HCT116 (cell line): ENCODE measurements around the gene FRAS1. TPM values are rescaled to one million over a fixed set of nuclear protein-coding genes. Genes with fewer than 3 reads are reported as not detected.

Source experiments
- ATAC-seq: fragments of 200-7000 bp; cut with Tn5 transposase; 2 replicates; pipeline ENCODE4 v1.9.1; 2020; ENCODE audit warnings: mild to moderate bottlenecking, moderate library complexity
- BruUV-seq: library from RNA; stranded (reverse); fragments of 400-500 nt; replicated peaks from 2 replicates; lab custom pipeline; 2021; lab: Mats Ljungman, UMichigan
- CTCF ChIA-PET: fragments of 300-600 bp; sonication (Branson Sonifier 250); formaldehyde crosslinking; loops from one replicate; lab custom pipeline; 2021; ENCODE audit warnings: antibody characterized with exemption; lab: Charles Lee
- POLR2A ChIA-PET: fragments of 300-600, 350-600 bp; sonication (Branson Sonifier 250); formaldehyde crosslinking; loops from one replicate; lab custom pipeline; 2021; ENCODE audit warnings: antibody characterized with exemption; lab: Charles Lee
- RAD21 ChIA-PET, 2 experiments: fragments of 300-600 bp; sonication (Branson Sonifier 250); formaldehyde crosslinking; loops; one replicate each; lab custom pipeline; 2023; ENCODE audit warnings: low total read pairs in 2 of 2; ENCODE audit not compliant: uncharacterized antibody in 2 of 2, unreplicated experiment in 2 of 2, low non-redundant PET in 1 of 2; lab: Charles Lee
- DNase-seq: peaks from one replicate; pipeline ENCODE4 v3.0.0-alpha.2; 2010; ENCODE audit warnings: low read depth, low spot score
- H2AFZ ChIP-seq: fragments of 200-600 bp; shearing (Covaris generic), sonication (generic); 2 replicates; pipeline ENCODE4 v1.6.1; 2017; ENCODE audit warnings: low read depth, mixed run types, mixed read lengths, antibody characterized with exemption, low read length; ENCODE audit not compliant: poor library complexity, severe bottlenecking
- H3K27ac ChIP-seq: 2 replicates; pipeline ENCODE4 v1.5.1; 2012; ENCODE audit warnings: low read depth, low read length
- H3K27me3 ChIP-seq: fragments of 200-600 bp; sonication (generic); 2 replicates; pipeline ENCODE4 v1.6.1; 2016; ENCODE audit warnings: mixed run types, low read length, mixed read lengths; ENCODE audit not compliant: insufficient read depth
- H3K36me3 ChIP-seq, 2 experiments: fragments of 200-500 bp in 1 of 2; fragments of 200-600 bp in 1 of 2; sonication (Bioruptor generic) in 1 of 2; sonication (generic) in 1 of 2; 2 replicates each; pipeline versions ENCODE4 v1.5.1 to v1.6.1; 2014 to 2016; ENCODE audit warnings: low read length in 2 of 2, inconsistent platforms in 1 of 2, mixed read lengths in 1 of 2, mixed run types in 1 of 2; ENCODE audit not compliant: insufficient read depth in 2 of 2, control insufficient read depth in 1 of 2
- H3K4me1 ChIP-seq, 2 experiments: fragments of 200-600 bp in 1 of 2; sonication (generic) in 1 of 2; 2 replicates each; pipeline versions ENCODE4 v1.5.1 to v1.6.1; 2012 to 2017; ENCODE audit warnings: low read length in 2 of 2, inconsistent platforms in 1 of 2, mild to moderate bottlenecking in 1 of 2, mixed read lengths in 1 of 2, mixed run types in 1 of 2, moderate library complexity in 1 of 2; ENCODE audit not compliant: insufficient read depth in 2 of 2, control insufficient read depth in 1 of 2
- H3K4me2 ChIP-seq: fragments of 200-600 bp; sonication (generic); 2 replicates; pipeline ENCODE4 v1.6.1; 2017; ENCODE audit warnings: mixed run types, low read length, mixed read lengths
- H3K4me3 ChIP-seq, 2 experiments: fragments of 200-600 bp in 1 of 2; sonication (generic) in 1 of 2; replicated peaks in 1 of 2; 2 replicates each; pipeline ENCODE4 v1.5.1; 2011 to 2016; ENCODE audit warnings: low read length in 2 of 2, control low read depth in 1 of 2, low read depth in 1 of 2, mild to moderate bottlenecking in 1 of 2, mixed read lengths in 1 of 2, mixed run types in 1 of 2
- H3K79me2 ChIP-seq: fragments of 200-600 bp; sonication (generic); 2 replicates; pipeline ENCODE4 v1.6.1; 2017; ENCODE audit warnings: mild to moderate bottlenecking, mixed run types, low read length, moderate library complexity, mixed read lengths; ENCODE audit not compliant: insufficient read depth
- H3K9ac ChIP-seq: fragments of 200-600 bp; sonication (generic); 2 replicates; pipeline ENCODE4 v1.6.1; 2016; ENCODE audit warnings: low read length, mixed read lengths
- H3K9me2 ChIP-seq: fragments of 200-600 bp; sonication (generic), shearing (Covaris generic); 2 replicates; pipeline ENCODE4 v1.6.1; 2017; ENCODE audit warnings: mixed run types, mild to moderate bottlenecking, moderate library complexity; ENCODE audit not compliant: insufficient read depth
- H3K9me3 ChIP-seq, 2 experiments: fragments of 200-500 bp in 1 of 2; fragments of 200-600 bp in 1 of 2; sonication (Bioruptor generic) in 1 of 2; sonication (generic) in 1 of 2; 2 replicates each; pipeline ENCODE4 v1.6.1; 2014 to 2017; ENCODE audit warnings: low read length in 2 of 2, mixed read lengths in 2 of 2, inconsistent platforms in 1 of 2, low read depth in 1 of 2, mild to moderate bottlenecking in 1 of 2, mixed run types in 1 of 2, moderate library complexity in 1 of 2; ENCODE audit not compliant: control insufficient read depth in 1 of 2, insufficient read depth in 1 of 2
- H4K20me1 ChIP-seq: fragments of 200-600 bp; sonication (generic), shearing (Covaris generic); 2 replicates; pipeline ENCODE4 v1.6.1; 2017; ENCODE audit warnings: mixed run types, mild to moderate bottlenecking, moderate library complexity; ENCODE audit not compliant: insufficient read depth
- CEBPB ChIP-seq: IDR thresholded peaks from 2 replicates; pipeline ENCODE4 v1.6.1; 2012; ENCODE audit warnings: low read depth
- CTCF ChIP-seq, 3 experiments: fragments of 200-600 bp in 1 of 3; sonication (generic) in 1 of 3; IDR thresholded peaks in 2 of 3; conservative IDR thresholded peaks in 1 of 3; 2 replicates each; pipeline ENCODE4 v1.5.1; 2012 to 2017; ENCODE audit warnings: low read depth in 2 of 3, low read length in 2 of 3, antibody characterized with exemption in 1 of 3, borderline replicate concordance in 1 of 3, control low read depth in 1 of 3, mild to moderate bottlenecking in 1 of 3, mixed read lengths in 1 of 3, mixed run types in 1 of 3, moderate library complexity in 1 of 3; ENCODE audit not compliant: insufficient read depth in 1 of 3
- ELF1 ChIP-seq: IDR thresholded peaks from 2 replicates; pipeline ENCODE4 v1.6.1; 2012; ENCODE audit warnings: low read depth, borderline replicate concordance
- EZH2phosphoT487 ChIP-seq: fragments of 200-600 bp; IDR thresholded peaks from 2 replicates; pipeline ENCODE4 v1.6.1; 2018; ENCODE audit warnings: antibody characterized with exemption, borderline replicate concordance
- FOSL1 ChIP-seq: IDR thresholded peaks from 2 replicates; pipeline ENCODE4 v1.6.1; 2012; ENCODE audit warnings: low read depth
- POLR2AphosphoS5 ChIP-seq: IDR thresholded peaks from 2 replicates; pipeline ENCODE4 v1.6.1; 2011; ENCODE audit warnings: mild to moderate bottlenecking, low read depth, low read length, moderate library complexity
- RAD21 ChIP-seq: IDR thresholded peaks from 2 replicates; pipeline ENCODE4 v1.6.1; 2012; ENCODE audit warnings: low read depth, mild to moderate bottlenecking
- REST ChIP-seq: IDR thresholded peaks from 2 replicates; pipeline ENCODE4 v1.6.1; 2012; ENCODE audit warnings: low read depth
- SIN3A ChIP-seq: IDR thresholded peaks from 2 replicates; pipeline ENCODE4 v1.6.1; 2012; ENCODE audit warnings: low read depth
- TCF7L2 ChIP-seq: IDR thresholded peaks from 2 replicates; pipeline ENCODE4 v1.7.0; 2011; ENCODE audit warnings: borderline replicate concordance, inconsistent platforms; ENCODE audit not compliant: insufficient read depth, insufficient read length; ENCODE audit errors: extremely low read depth
- ZNF274 ChIP-seq: fragments of 200-500 bp; sonication (Bioruptor generic); IDR thresholded peaks from 2 replicates; pipeline ENCODE4 v1.6.1; 2014; ENCODE audit warnings: mild to moderate bottlenecking, low read depth, low read length, inconsistent platforms
- intact Hi-C: fragments of 100-400 bp; cut with micrococcal nuclease; formaldehyde crosslinking; loops from 2 replicates; pipeline ENCODE4 v1.10.0; 2022
- total RNA-seq: library from RNA; stranded (reverse); gene quantifications from one replicate; pipeline ENCODE4 v1.2.1, GENCODE V29; 2021; ENCODE audit not compliant: unreplicated experiment
- TF ChIP-seq, protein P1 (sequence below): IDR thresholded peaks from 2 replicates; pipeline ENCODE4 v1.6.1; 2012
- TF ChIP-seq, protein P2 (sequence below): IDR thresholded peaks from 2 replicates; pipeline ENCODE4 v1.6.1; 2011; ENCODE audit warnings: mild to moderate bottlenecking, low read length, moderate library complexity; ENCODE audit not compliant: insufficient replicate concordance; ENCODE audit errors: extremely low read depth
- TF ChIP-seq, protein P3 (sequence below): IDR thresholded peaks from 2 replicates; pipeline ENCODE4 v1.6.1; 2012

FRAS1 gene
- total RNA-seq, 1 experiment from 2014 or later = 33.5 TPM

DNA sequence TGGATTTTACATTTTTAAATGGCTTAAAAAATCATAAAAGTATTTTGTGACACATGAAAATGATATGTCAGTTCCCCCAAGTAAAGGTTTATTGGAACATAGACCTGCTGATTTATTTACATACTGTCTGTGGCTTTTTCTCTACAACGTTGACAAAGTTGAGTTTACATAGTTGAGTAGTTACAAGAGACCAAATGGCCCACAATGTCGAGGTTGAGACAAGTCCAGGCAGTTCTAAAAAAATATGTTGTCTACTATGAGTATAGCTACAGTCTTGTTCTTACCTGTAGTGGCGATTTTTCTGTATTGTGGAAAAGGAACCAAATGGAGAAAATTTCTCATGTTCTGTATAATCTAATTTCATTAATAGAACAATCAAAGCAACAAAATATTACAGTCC is 163.2 kb downstream of the FRAS1 start:
- H3K36me3 ChIP-seq = no peaks in the 10 kb centered on the region
- TF ChIP-seq, protein P1, sequence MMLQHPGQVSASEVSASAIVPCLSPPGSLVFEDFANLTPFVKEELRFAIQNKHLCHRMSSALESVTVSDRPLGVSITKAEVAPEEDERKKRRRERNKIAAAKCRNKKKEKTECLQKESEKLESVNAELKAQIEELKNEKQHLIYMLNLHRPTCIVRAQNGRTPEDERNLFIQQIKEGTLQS = no peak
- TF ChIP-seq CEBPB (no peak), EZH2phosphoT487 (no peak), ELF1 (no peak), FOSL1 (no peak), TCF7L2 (no peak), RAD21 (no peak), REST (no peak), SIN3A (no peak), CTCF (IDR thresholded peaks at IDR 0.05 in 2 of 3, conservative IDR thresholded peaks at IDR 0.05 in 1 of 3; ENCODE audit: borderline replicate concordance in 1 of 3, insufficient read depth in 1 of 3, low read depth in 2 of 3, low read length in 2 of 3) (no peak), ZNF274 (no peak), POLR2AphosphoS5 (no peak)
- TF ChIP-seq, protein P2, sequence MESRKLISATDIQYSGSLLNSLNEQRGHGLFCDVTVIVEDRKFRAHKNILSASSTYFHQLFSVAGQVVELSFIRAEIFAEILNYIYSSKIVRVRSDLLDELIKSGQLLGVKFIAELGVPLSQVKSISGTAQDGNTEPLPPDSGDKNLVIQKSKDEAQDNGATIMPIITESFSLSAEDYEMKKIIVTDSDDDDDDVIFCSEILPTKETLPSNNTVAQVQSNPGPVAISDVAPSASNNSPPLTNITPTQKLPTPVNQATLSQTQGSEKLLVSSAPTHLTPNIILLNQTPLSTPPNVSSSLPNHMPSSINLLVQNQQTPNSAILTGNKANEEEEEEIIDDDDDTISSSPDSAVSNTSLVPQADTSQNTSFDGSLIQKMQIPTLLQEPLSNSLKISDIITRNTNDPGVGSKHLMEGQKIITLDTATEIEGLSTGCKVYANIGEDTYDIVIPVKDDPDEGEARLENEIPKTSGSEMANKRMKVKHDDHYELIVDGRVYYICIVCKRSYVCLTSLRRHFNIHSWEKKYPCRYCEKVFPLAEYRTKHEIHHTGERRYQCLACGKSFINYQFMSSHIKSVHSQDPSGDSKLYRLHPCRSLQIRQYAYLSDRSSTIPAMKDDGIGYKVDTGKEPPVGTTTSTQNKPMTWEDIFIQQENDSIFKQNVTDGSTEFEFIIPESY = no peak
- TF ChIP-seq, protein P3, sequence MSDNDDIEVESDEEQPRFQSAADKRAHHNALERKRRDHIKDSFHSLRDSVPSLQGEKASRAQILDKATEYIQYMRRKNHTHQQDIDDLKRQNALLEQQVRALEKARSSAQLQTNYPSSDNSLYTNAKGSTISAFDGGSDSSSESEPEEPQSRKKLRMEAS = no peak
- TF ChIP-seq, all 23 proteins: peak for 0
- ChIA-PET CTCF (no interaction called here), POLR2A (no interaction called here), RAD21 (no interaction called here)
- Histone ChIP-seq H2AFZ (no peak overlapping the region), H3K9ac (no peak overlapping the region), H3K9me2 (no peaks in the 10 kb centered on the region), H3K9me3 (no peaks in the 10 kb centered on the region), H3K27me3 (no peaks in the 10 kb centered on the region), H3K4me1 (no peaks in the 10 kb centered on the region), H3K27ac (no peak overlapping the region), H3K4me2 (no peak overlapping the region), H3K4me3 (no peak overlapping the region), H3K79me2 (peaks cover 2% of the 10 kb centered on the region; the same call in 1 of the 2 replicates), H4K20me1 (no peaks in the 10 kb centered on the region)
- no TSS peak for BruUV-seq
- intact Hi-C loops = no loop called here
- no peak for ATAC-seq
- DNase-seq = no peak
